Suprapubic skin (tissue), 4 donors: ENCODE data around the gene CAMK1D. TPM values are rescaled to one million over a fixed set of nuclear protein-coding genes. Genes with fewer than 3 reads are reported as not detected.

Source experiments
- DNase-seq, 2 donors: peaks; one replicate each; pipeline ENCODE4 v3.0.0-alpha.2; 2019; ENCODE audit warnings: low spot score in 2 of 2
- H3K27ac ChIP-seq: fragments of 200-600 bp; sonication (generic); one replicate; pipeline ENCODE4 v1.5.1; 2019
- H3K27me3 ChIP-seq: fragments of 200-600 bp; sonication (generic); one replicate; pipeline ENCODE4 v1.5.1; 2019
- H3K36me3 ChIP-seq: fragments of 200-600 bp; sonication (generic); one replicate; pipeline ENCODE4 v1.5.1; 2019
- H3K4me1 ChIP-seq: fragments of 200-600 bp; sonication (generic); one replicate; pipeline ENCODE4 v1.5.1; 2019
- H3K4me3 ChIP-seq: fragments of 200-600 bp; sonication (generic); one replicate; pipeline ENCODE4 v1.5.1; 2019; ENCODE audit warnings: mild to moderate bottlenecking
- H3K9me3 ChIP-seq: fragments of 200-600 bp; sonication (generic); one replicate; pipeline ENCODE4 v1.5.1; 2019
- CTCF ChIP-seq, 2 donors: fragments of 200-600 bp in 1 of 2; fragments of 450-650 bp in 1 of 2; sonication (generic) in 1 of 2; IDR thresholded peaks; one replicate each; pipeline ENCODE4 v1.5.1; 2016 to 2019; ENCODE audit warnings: antibody characterized with exemption in 2 of 2, mild to moderate bottlenecking in 1 of 2, moderate library complexity in 1 of 2
- EP300 ChIP-seq: sonication (generic); formaldehyde crosslinking; IDR thresholded peaks from one replicate; pipeline ENCODE4 v1.6.1; 2017; ENCODE audit warnings: antibody characterized with exemption
- POLR2A ChIP-seq, 2 donors: fragments of 450-650 bp; IDR thresholded peaks; one replicate each; pipeline ENCODE4 v1.6.1; 2017; ENCODE audit warnings: antibody characterized with exemption in 2 of 2, mild to moderate bottlenecking in 2 of 2, moderate library complexity in 2 of 2
- POLR2AphosphoS5 ChIP-seq, 3 donors: sonication (generic); formaldehyde crosslinking; IDR thresholded peaks; one replicate each; pipeline ENCODE4 v1.6.1; 2017; ENCODE audit warnings: antibody characterized with exemption in 3 of 3
- WGBS: methylation state at CpG from one replicate; pipeline ENCODE4 v1.1.5; 2018; 5-methylcytosine and 5-hydroxymethylcytosine counted together
- total RNA-seq, 4 donors: library from RNA; depleted of rRNA; stranded (reverse); fragments of >200 nt; gene quantifications; one replicate each; pipeline ENCODE4 v1.1.0, GENCODE V29; 2016

Gene CAMK1D
- total RNA-seq, 4 donors from 2014 or later, result 26.4 to 31.3 (median 30.2) TPM

GRCh38 chr10:12502526-12503274 is 153.4 kb downstream of the CAMK1D start:
- Histone ChIP-seq H3K27me3 (no peaks in the 10 kb centered on the region), H3K27ac (no peak overlapping the region), H3K4me1 (peaks cover 35% of the 10 kb centered on the region), H3K9me3 (no peaks in the 10 kb centered on the region), H3K36me3 (no peaks in the 10 kb centered on the region), H3K4me3 (no peak overlapping the region)
- WGBS, result 88% methylated on average over 14 of the region's 19 CpGs
- DNase-seq, result peak; percentile 59 to 74
- TF ChIP-seq POLR2AphosphoS5 (IDR thresholded peaks at IDR 0.05) (no peak), POLR2A (IDR thresholded peaks at IDR 0.05) (no peak), CTCF (IDR thresholded peaks at IDR 0.05) (no peak), EP300 (no peak)

- peak; percentile 43 to 53 for DNase-seq
- 58% methylated on average over 10 of the region's 10 CpGs for WGBS
- Histone ChIP-seq H3K4me3 (no peak overlapping the region), H3K4me1 (peaks cover 35% of the 10 kb centered on the region), H3K27ac (no peak overlapping the region), H3K36me3 (no peaks in the 10 kb centered on the region), H3K27me3 (no peaks in the 10 kb centered on the region), H3K9me3 (no peaks in the 10 kb centered on the region)
- TF ChIP-seq POLR2AphosphoS5 (IDR thresholded peaks at IDR 0.05) (no peak), POLR2A (IDR thresholded peaks at IDR 0.05) (no peak)
Observed at GRCh38 chr10:12503311-12503710, 154.0 kb downstream of the CAMK1D start.

- Histone ChIP-seq H3K9me3 (no peaks in the 10 kb centered on the region), H3K36me3 (no peaks in the 10 kb centered on the region), H3K4me1 (peaks cover 32% of the 10 kb centered on the region), H3K27ac (no peak overlapping the region), H3K4me3 (no peak overlapping the region), H3K27me3 (no peaks in the 10 kb centered on the region)
- DNase-seq, result peak; percentile 34 to 67
- 99% methylated on average over 11 of the region's 11 CpGs for WGBS
- TF ChIP-seq POLR2A (IDR thresholded peaks at IDR 0.05), result no peak
Observed at GRCh38 chr10:12504176-12504575, 154.8 kb downstream of the CAMK1D start.

GRCh38 chr10:12504628-12505027 is 155.3 kb downstream of the CAMK1D start:
- 94% methylated on average over 10 of the region's 10 CpGs for WGBS
- H3K27ac ChIP-seq, result no peak overlapping the region
- H3K4me3 ChIP-seq, result no peak overlapping the region
- H3K27me3 ChIP-seq, result no peaks in the 10 kb centered on the region
- no peak for TF ChIP-seq POLR2AphosphoS5 (IDR thresholded peaks at IDR 0.05)
- no peak for TF ChIP-seq POLR2A (IDR thresholded peaks at IDR 0.05)
- no peak for TF ChIP-seq CTCF (IDR thresholded peaks at IDR 0.05)
- no peak for TF ChIP-seq EP300
- DNase-seq, result peak; percentile 39 to 64
- no peaks in the 10 kb centered on the region for H3K36me3 ChIP-seq
- peaks cover 29% of the 10 kb centered on the region for H3K4me1 ChIP-seq
- H3K9me3 ChIP-seq, result no peaks in the 10 kb centered on the region

- Histone ChIP-seq H3K27me3 (no peaks in the 10 kb centered on the region), H3K9me3 (no peaks in the 10 kb centered on the region), H3K36me3 (no peaks in the 10 kb centered on the region), H3K4me1 (peaks cover 24% of the 10 kb centered on the region), H3K27ac (no peak overlapping the region), H3K4me3 (no peak overlapping the region)
- TF ChIP-seq POLR2AphosphoS5 (IDR thresholded peaks at IDR 0.05), result no peak
- TF ChIP-seq POLR2A (IDR thresholded peaks at IDR 0.05), result no peak
- TF ChIP-seq CTCF (IDR thresholded peaks at IDR 0.05), result no peak
- no peak for TF ChIP-seq EP300
- no peak for DNase-seq
- WGBS, result 90% methylated on average over 6 of the region's 6 CpGs
Observed at GRCh38 chr10:12505683-12506082, 156.3 kb downstream of the CAMK1D start.

GRCh38 chr10:12507165-12507850 is 158.0 kb downstream of the CAMK1D start:
- Histone ChIP-seq H3K27me3 (no peaks in the 10 kb centered on the region), H3K9me3 (no peaks in the 10 kb centered on the region), H3K27ac (no peak overlapping the region), H3K4me3 (no peak overlapping the region), H3K36me3 (no peaks in the 10 kb centered on the region), H3K4me1 (peaks cover 23% of the 10 kb centered on the region)
- TF ChIP-seq CTCF (IDR thresholded peaks at IDR 0.05), result no peak
- DNase-seq, result peak; percentile 9 to 69
- 86% methylated on average over 10 of the region's 10 CpGs for WGBS
